HepG2 (cell line): ENCODE measurements around the gene GALNT17. TPM values are rescaled to one million over a fixed set of nuclear protein-coding genes. Genes with fewer than 3 reads are reported as not detected.

Source experiments
- ATAC-seq: fragments of 200-7000 bp; cut with Tn5 transposase; 3 replicates; pipeline ENCODE4 v1.9.1; 2020; ENCODE audit warnings: mild to moderate bottlenecking, moderate library complexity
- BruUV-seq: library from RNA; stranded (reverse); fragments of 400-500 nt; replicated peaks from 2 replicates; lab custom pipeline; 2021; lab: Mats Ljungman, UMichigan
- CTCF ChIA-PET: fragments of 300-600 bp; formaldehyde crosslinking; extraction: SDS; loops from one replicate; lab custom pipeline; 2021; ENCODE audit warnings: low total read pairs, inconsistent platforms, low intra/inter-chr PET ratio; lab: Yijun Ruan, JAX
- POLR2A ChIA-PET: fragments of 350-600 bp; sonication (Branson Sonifier 250); formaldehyde crosslinking; loops from one replicate; lab custom pipeline; 2020; ENCODE audit warnings: antibody characterized with exemption, inconsistent platforms; lab: Yijun Ruan, JAX
- DNase-seq: peaks from one replicate; pipeline ENCODE4 v3.0.0-alpha.2; 2015; ENCODE audit warnings: low spot score
- FAIRE-seq: peaks from 3 replicates; lab custom pipeline; 2011; peaks lifted over from hg19 to GRCh38; lab: Jason Lieb, UNC
- H2AFZ ChIP-seq: one replicate; pipeline ENCODE4 v1.6.1; 2011; ENCODE audit warnings: low read length, inconsistent platforms
- H3K27ac ChIP-seq: fragments of 300-600 bp; 3 replicates; pipeline ENCODE4 v1.8.0; 2011; ENCODE audit warnings: mixed run types, mild to moderate bottlenecking, mixed read lengths, low read length, inconsistent platforms; ENCODE audit not compliant: insufficient read depth; ENCODE audit errors: extremely low read length
- H3K27me3 ChIP-seq, 2 experiments: fragments of 200-600 bp in 1 of 2; 2 replicates in 1 of 2; 3 replicates in 1 of 2; pipeline versions ENCODE4 v1.6.0 to v1.8.0; 2011; ENCODE audit warnings: low read length in 2 of 2, mild to moderate bottlenecking in 2 of 2, moderate library complexity in 2 of 2, inconsistent platforms in 1 of 2; ENCODE audit not compliant: insufficient read depth in 2 of 2, control insufficient read depth in 1 of 2
- H3K36me3 ChIP-seq, 2 experiments: fragments of 200-600 bp in 1 of 2; replicated peaks in 1 of 2; 2 replicates in 1 of 2; 3 replicates in 1 of 2; pipeline versions ENCODE4 v1.5.1 to v1.8.0; 2011; ENCODE audit warnings: low read length in 2 of 2, inconsistent platforms in 1 of 2; ENCODE audit not compliant: insufficient read depth in 2 of 2, control insufficient read depth in 1 of 2
- H3K4me1 ChIP-seq: 2 replicates; pipeline ENCODE4 v1.5.1; 2012; ENCODE audit warnings: low read length, inconsistent platforms; ENCODE audit not compliant: insufficient read depth
- H3K4me2 ChIP-seq: 2 replicates; pipeline ENCODE4 v1.6.0; 2011; ENCODE audit warnings: low read depth, low read length, inconsistent platforms
- H3K4me3 ChIP-seq, 3 experiments: fragments of 200-600 bp in 1 of 3; sonication (generic), shearing (Covaris generic) in 1 of 3; replicated peaks in 1 of 3; 2 replicates each; pipeline ENCODE4 v1.5.1; 2011 to 2016; ENCODE audit warnings: low read length in 3 of 3, inconsistent platforms in 2 of 3, low read depth in 2 of 3, mild to moderate bottlenecking in 2 of 3, control low read depth in 1 of 3, mixed read lengths in 1 of 3; ENCODE audit not compliant: insufficient read depth in 1 of 3
- H3K79me2 ChIP-seq: one replicate; pipeline ENCODE4 v1.6.1; 2011; ENCODE audit warnings: low read length, inconsistent platforms; ENCODE audit not compliant: insufficient read depth
- H3K9ac ChIP-seq: 2 replicates; pipeline ENCODE4 v1.6.0; 2011; ENCODE audit warnings: mild to moderate bottlenecking, low read depth, low read length, inconsistent platforms; ENCODE audit not compliant: insufficient read depth
- H3K9me3 ChIP-seq: 2 replicates; pipeline ENCODE4 v1.5.1; 2012; ENCODE audit warnings: mild to moderate bottlenecking, low read length
- H4K20me1 ChIP-seq: 2 replicates; pipeline ENCODE4 v1.6.0; 2011; ENCODE audit warnings: inconsistent platforms, mild to moderate bottlenecking, low read length, moderate library complexity; ENCODE audit not compliant: insufficient read depth
- FIP1L1 ChIP-seq: fragments of 200-400 bp; formaldehyde crosslinking; IDR thresholded peaks from 2 replicates; pipeline ENCODE4 v1.6.1; 2018; ENCODE audit warnings: low read depth, mild to moderate bottlenecking, low read length, moderate library complexity, borderline replicate concordance; ENCODE audit not compliant: insufficient read depth
- HOXD1 ChIP-seq: sonication (generic); formaldehyde crosslinking; IDR thresholded peaks from 2 replicates; pipeline ENCODE4 v1.5.0; 2020; ENCODE audit warnings: missing genetic modification reagents
- MAFG ChIP-seq: sonication (generic); formaldehyde crosslinking; IDR thresholded peaks from 2 replicates; pipeline ENCODE4 v1.5.1; 2020; ENCODE audit warnings: mild to moderate bottlenecking, missing genetic modification reagents
- ZMYM2 ChIP-seq: sonication (generic); formaldehyde crosslinking; IDR thresholded peaks from 2 replicates; pipeline ENCODE4 v1.8.0; 2022; ENCODE audit warnings: mild to moderate bottlenecking, missing genetic modification reagents
- WGBS: methylation state at CpG from one replicate; pipeline ENCODE4 v1.1.6; 2017; ENCODE audit warnings: low lambda C conversion rate; 5-methylcytosine and 5-hydroxymethylcytosine counted together
- in situ Hi-C: cut with HindIII; loops from 2 replicates; pipeline ENCODE4 v1.10.0; 2017; ENCODE audit warnings: low pct_unique_long_range_greater_than_20kb; ENCODE audit not compliant: extremely low pct_ligation_motif_present
- intact Hi-C: fragments of 100-400 bp; cut with micrococcal nuclease; formaldehyde crosslinking; loops from one replicate; pipeline ENCODE4 v1.10.0; 2022; ENCODE audit not compliant: unreplicated experiment
- polyA plus RNA-seq, 8 experiments: library from polyadenylated mRNA; depleted of rRNA in 3 of 8; stranded (reverse) in 7 of 8; unstranded in 1 of 8; fragments of >200 nt; fragmentation: Illumina TruSeq in 4 of 8; extraction: Trizol in 4 of 8; gene quantifications; 2 replicates each; pipeline versions ENCODE4 v1.2.1 to v1.2.3, GENCODE V29; 2011 to 2016; ENCODE audit warnings: low read depth in 4 of 8, missing spikeins in 1 of 8, mixed read lengths in 1 of 8; ENCODE audit not compliant: insufficient read depth in 1 of 8
- total RNA-seq, 5 experiments: library from RNA; depleted of rRNA; stranded (reverse); fragments of >200 nt; fragmentation: Illumina TruSeq; extraction: Trizol; gene quantifications; 2 replicates each; pipeline ENCODE4 v1.2.3, GENCODE V29; 2016; ENCODE audit warnings: low read depth in 1 of 5
- TF ChIP-seq, protein P1 (sequence below): IDR thresholded peaks from 2 replicates; pipeline ENCODE4 v1.6.1; 2016
- TF ChIP-seq, protein P2 (sequence below): IDR thresholded peaks from 2 replicates; pipeline ENCODE4 v1.6.1; 2016; ENCODE audit warnings: low read depth, missing genetic modification reagents, missing compliant biosample characterization

Gene GALNT17
- total and polyA plus RNA-seq, 2 of the 13 experiments (the other 11 are each of a cell fraction or from before 2014, with no cell fraction given) = not detected

DNA sequence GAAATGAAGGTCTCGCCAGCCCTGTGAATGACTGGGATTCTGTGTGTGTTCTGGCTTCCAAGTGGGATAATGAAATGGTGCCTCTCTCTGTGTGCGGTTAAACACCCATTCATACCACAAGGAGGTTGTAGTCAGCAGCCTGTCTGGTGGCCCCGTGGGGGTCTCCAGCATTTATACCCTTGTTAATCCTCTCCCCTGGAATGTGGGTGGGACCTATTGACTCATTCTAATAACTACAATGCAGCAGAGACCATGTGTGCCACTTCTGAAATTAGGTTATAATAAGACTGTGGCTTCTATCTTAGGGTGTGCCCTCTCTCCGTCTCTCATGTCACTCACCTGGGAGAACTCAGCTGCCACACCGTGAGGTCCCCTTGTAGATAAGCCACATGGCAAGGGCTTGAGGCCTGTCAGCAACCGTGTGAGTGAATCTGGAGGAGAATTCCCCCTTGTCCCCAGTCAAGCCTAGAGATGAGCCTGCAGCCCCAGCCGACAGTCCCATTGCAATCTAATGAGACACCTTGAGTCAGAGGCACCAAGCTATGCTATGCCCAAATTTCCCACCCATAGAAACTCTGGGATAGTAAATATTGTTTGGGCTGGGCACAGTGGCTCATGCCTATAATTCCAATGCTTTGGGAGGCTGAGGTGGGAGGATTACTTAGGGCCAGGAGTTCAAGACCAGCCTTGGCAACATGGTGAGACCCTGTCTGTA, 106.8 kb downstream of the GALNT17 start:
- no TSS peak for BruUV-seq
- FAIRE-seq (no peak), ATAC-seq (no peak), DNase-seq (no peak)
- H2AFZ ChIP-seq = no peak overlapping the region
- no peak overlapping the region for H3K9ac ChIP-seq
- no peaks in the 10 kb centered on the region for H3K4me1 ChIP-seq
- TF ChIP-seq FIP1L1 (no peak), ZMYM2 (CRISPR knock-in tag) (no peak), MAFG (CRISPR knock-in tag) (no peak), HOXD1 (no peak)
- TF ChIP-seq, protein P1, sequence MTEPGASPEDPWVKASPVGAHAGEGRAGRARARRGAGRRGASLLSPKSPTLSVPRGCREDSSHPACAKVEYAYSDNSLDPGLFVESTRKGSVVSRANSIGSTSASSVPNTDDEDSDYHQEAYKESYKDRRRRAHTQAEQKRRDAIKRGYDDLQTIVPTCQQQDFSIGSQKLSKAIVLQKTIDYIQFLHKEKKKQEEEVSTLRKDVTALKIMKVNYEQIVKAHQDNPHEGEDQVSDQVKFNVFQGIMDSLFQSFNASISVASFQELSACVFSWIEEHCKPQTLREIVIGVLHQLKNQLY (CRISPR knock-in tag) = no peak
- TF ChIP-seq, protein P2, sequence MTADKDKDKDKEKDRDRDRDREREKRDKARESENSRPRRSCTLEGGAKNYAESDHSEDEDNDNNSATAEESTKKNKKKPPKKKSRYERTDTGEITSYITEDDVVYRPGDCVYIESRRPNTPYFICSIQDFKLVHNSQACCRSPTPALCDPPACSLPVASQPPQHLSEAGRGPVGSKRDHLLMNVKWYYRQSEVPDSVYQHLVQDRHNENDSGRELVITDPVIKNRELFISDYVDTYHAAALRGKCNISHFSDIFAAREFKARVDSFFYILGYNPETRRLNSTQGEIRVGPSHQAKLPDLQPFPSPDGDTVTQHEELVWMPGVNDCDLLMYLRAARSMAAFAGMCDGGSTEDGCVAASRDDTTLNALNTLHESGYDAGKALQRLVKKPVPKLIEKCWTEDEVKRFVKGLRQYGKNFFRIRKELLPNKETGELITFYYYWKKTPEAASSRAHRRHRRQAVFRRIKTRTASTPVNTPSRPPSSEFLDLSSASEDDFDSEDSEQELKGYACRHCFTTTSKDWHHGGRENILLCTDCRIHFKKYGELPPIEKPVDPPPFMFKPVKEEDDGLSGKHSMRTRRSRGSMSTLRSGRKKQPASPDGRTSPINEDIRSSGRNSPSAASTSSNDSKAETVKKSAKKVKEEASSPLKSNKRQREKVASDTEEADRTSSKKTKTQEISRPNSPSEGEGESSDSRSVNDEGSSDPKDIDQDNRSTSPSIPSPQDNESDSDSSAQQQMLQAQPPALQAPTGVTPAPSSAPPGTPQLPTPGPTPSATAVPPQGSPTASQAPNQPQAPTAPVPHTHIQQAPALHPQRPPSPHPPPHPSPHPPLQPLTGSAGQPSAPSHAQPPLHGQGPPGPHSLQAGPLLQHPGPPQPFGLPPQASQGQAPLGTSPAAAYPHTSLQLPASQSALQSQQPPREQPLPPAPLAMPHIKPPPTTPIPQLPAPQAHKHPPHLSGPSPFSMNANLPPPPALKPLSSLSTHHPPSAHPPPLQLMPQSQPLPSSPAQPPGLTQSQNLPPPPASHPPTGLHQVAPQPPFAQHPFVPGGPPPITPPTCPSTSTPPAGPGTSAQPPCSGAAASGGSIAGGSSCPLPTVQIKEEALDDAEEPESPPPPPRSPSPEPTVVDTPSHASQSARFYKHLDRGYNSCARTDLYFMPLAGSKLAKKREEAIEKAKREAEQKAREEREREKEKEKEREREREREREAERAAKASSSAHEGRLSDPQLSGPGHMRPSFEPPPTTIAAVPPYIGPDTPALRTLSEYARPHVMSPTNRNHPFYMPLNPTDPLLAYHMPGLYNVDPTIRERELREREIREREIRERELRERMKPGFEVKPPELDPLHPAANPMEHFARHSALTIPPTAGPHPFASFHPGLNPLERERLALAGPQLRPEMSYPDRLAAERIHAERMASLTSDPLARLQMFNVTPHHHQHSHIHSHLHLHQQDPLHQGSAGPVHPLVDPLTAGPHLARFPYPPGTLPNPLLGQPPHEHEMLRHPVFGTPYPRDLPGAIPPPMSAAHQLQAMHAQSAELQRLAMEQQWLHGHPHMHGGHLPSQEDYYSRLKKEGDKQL = no peak
- no peaks in the 10 kb centered on the region for H3K9me3 ChIP-seq
- H3K27me3 ChIP-seq = no peaks in the 10 kb centered on the region
- no peaks in the 10 kb centered on the region for H3K79me2 ChIP-seq
- 23% methylated on average over 6 of the region's 7 CpGs for WGBS
- intact Hi-C loops = no loop called here
- H4K20me1 ChIP-seq = no peaks in the 10 kb centered on the region
- CTCF ChIA-PET = no interaction called here
- no peak overlapping the region for H3K27ac ChIP-seq
- no peak overlapping the region for H3K4me2 ChIP-seq
- no peaks in the 10 kb centered on the region for H3K36me3 ChIP-seq
- POLR2A ChIA-PET = no interaction called here
- no peak overlapping the region for H3K4me3 ChIP-seq
- in situ Hi-C loops = no loop called here
